Liver (tissue), 9 donors: Measurements from ENCODE around the gene MB21D2. TPM values are rescaled to one million over a fixed set of nuclear protein-coding genes. Genes with fewer than 3 reads are reported as not detected.

Experiments used
- DNase-seq: peaks from one replicate; pipeline ENCODE4 v3.0.0-alpha.2; 2017; ENCODE audit warnings: low spot score
- H3K27ac ChIP-seq, 2 donors: one replicate each; pipeline ENCODE4 v1.7.0; 2013; ENCODE audit warnings: inconsistent platforms in 2 of 2, low read length in 2 of 2, control low read depth in 1 of 2, low read depth in 1 of 2, mild to moderate bottlenecking in 1 of 2
- H3K27me3 ChIP-seq, 4 donors: one replicate each; pipeline versions ENCODE4 v1.6.1 to v1.7.0; 2013; ENCODE audit warnings: low read length in 3 of 4, inconsistent platforms in 1 of 4, mild to moderate bottlenecking in 1 of 4, moderate library complexity in 1 of 4; ENCODE audit not compliant: control insufficient read depth in 4 of 4, insufficient read depth in 4 of 4
- H3K36me3 ChIP-seq, 4 donors: one replicate each; pipeline versions ENCODE4 v1.6.1 to v1.7.0; 2013; ENCODE audit warnings: low read length in 3 of 4, mild to moderate bottlenecking in 3 of 4, low read depth in 1 of 4, moderate library complexity in 1 of 4; ENCODE audit not compliant: control insufficient read depth in 4 of 4, insufficient read depth in 3 of 4
- H3K4me1 ChIP-seq, 4 donors: one replicate each; pipeline versions ENCODE4 v1.6.1 to v1.7.0; 2013; ENCODE audit warnings: low read length in 3 of 4, mild to moderate bottlenecking in 3 of 4, moderate library complexity in 1 of 4; ENCODE audit not compliant: control insufficient read depth in 4 of 4, insufficient read depth in 4 of 4
- H3K4me3 ChIP-seq, 3 donors: one replicate each; pipeline versions ENCODE4 v1.6.1 to v1.7.0; 2013; ENCODE audit warnings: low read length in 3 of 3, control low read depth in 1 of 3, low read depth in 1 of 3, mild to moderate bottlenecking in 1 of 3
- H3K9ac ChIP-seq, 2 donors: one replicate each; pipeline ENCODE4 v1.7.0; 2013; ENCODE audit warnings: low read length in 2 of 2, mild to moderate bottlenecking in 2 of 2, moderate library complexity in 2 of 2, control low read depth in 1 of 2, low read depth in 1 of 2
- H3K9me3 ChIP-seq, 4 donors: one replicate each; pipeline versions ENCODE4 v1.6.1 to v1.7.0; 2013; ENCODE audit warnings: low read length in 3 of 4; ENCODE audit not compliant: control insufficient read depth in 4 of 4
- ATF3 ChIP-seq: IDR thresholded peaks from 2 replicates; pipeline ENCODE4 v1.6.1; 2016; ENCODE audit warnings: antibody characterized with exemption
- CTCF ChIP-seq: fragments of 150-350 bp; IDR thresholded peaks from 2 replicates; pipeline ENCODE4 v1.5.1; 2017; ENCODE audit warnings: improper control_type of control experiment, low read depth, low read length; ENCODE audit not compliant: missing input control
- FOXA1 ChIP-seq: IDR thresholded peaks from 2 replicates; pipeline ENCODE4 v1.6.1; 2016; ENCODE audit warnings: antibody characterized with exemption
- HNF4A ChIP-seq, 2 donors: conservative IDR thresholded peaks; 2 replicates each; pipeline ENCODE4 v1.6.1; 2016; ENCODE audit warnings: antibody characterized with exemption in 2 of 2, mild to moderate bottlenecking in 2 of 2
- HNF4G ChIP-seq: IDR thresholded peaks from 2 replicates; pipeline ENCODE4 v1.6.1; 2016; ENCODE audit warnings: antibody characterized with exemption
- JUND ChIP-seq, 2 donors: IDR thresholded peaks; 2 replicates each; pipeline ENCODE4 v1.6.1; 2016; ENCODE audit warnings: antibody characterized with exemption in 2 of 2
- NR2F2 ChIP-seq: IDR thresholded peaks from 2 replicates; pipeline ENCODE4 v1.6.1; 2016; ENCODE audit warnings: antibody characterized with exemption
- RAD21 ChIP-seq, 2 donors: IDR thresholded peaks; 2 replicates each; pipeline ENCODE4 v1.6.1; 2016; ENCODE audit warnings: antibody characterized with exemption in 2 of 2, mild to moderate bottlenecking in 2 of 2
- REST ChIP-seq: IDR thresholded peaks from 2 replicates; pipeline ENCODE4 v1.6.1; 2016; ENCODE audit warnings: antibody characterized with exemption, mild to moderate bottlenecking
- SP1 ChIP-seq: IDR thresholded peaks from 2 replicates; pipeline ENCODE4 v1.6.1; 2018; ENCODE audit warnings: antibody characterized with exemption, mild to moderate bottlenecking
- TAF1 ChIP-seq: conservative IDR thresholded peaks from 2 replicates; pipeline ENCODE4 v1.6.1; 2016; ENCODE audit warnings: antibody characterized with exemption, mild to moderate bottlenecking
- YY1 ChIP-seq: IDR thresholded peaks from 2 replicates; pipeline ENCODE4 v1.6.1; 2016; ENCODE audit warnings: antibody characterized with exemption, mild to moderate bottlenecking
- WGBS: extraction: QIAGEN DNeasy Blood & Tissue Kit; methylation state at CpG from one replicate; pipeline ENCODE4 v1.1.7; 2013; 5-methylcytosine and 5-hydroxymethylcytosine counted together
- polyA plus RNA-seq, 2 donors: library from polyadenylated mRNA; stranded (reverse) in 1 of 2; unstranded in 1 of 2; fragments of 200-250 nt in 1 of 2; fragments of >200 nt in 1 of 2; fragmentation: Nextera tagmentation in 1 of 2; extraction: Ambion mirVana in 1 of 2; gene quantifications; one replicate each; pipeline versions ENCODE4 v1.2.1 to v1.2.3, GENCODE V29; 2013 to 2015
- total RNA-seq, 2 donors: library from RNA; depleted of rRNA; stranded (reverse); fragments of >200 nt; gene quantifications; one replicate each; pipeline ENCODE4 v1.2.3, GENCODE V29; 2014
- donor health status: healthy.
- donor health status: healthy.
- donor health status: healthy.
- donor health status: healthy.
- donor health status: healthy.

Gene MB21D2
- total and polyA plus RNA-seq, 4 donors = 0.13 to 1.9 (median 0.46) TPM

DNA sequence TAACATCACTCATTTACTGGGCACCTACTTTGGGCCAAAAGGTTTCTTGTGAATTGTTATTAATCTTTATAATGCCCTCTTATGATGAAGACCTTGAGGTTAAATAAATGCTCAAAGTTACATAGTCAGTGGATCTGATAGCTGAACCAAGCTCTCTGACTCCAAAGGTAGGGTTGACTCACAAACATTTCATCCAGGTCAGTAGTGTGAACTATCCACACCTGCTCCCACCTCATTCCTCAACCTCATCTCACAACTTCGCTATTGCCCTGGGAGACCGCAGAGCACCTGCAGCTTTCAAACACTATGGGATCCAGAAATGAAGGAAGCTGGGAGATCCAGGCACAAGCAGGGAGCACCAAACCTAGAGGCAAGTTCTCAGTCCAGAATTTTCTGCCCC, 96.5 kb downstream of the MB21D2 start:
- peaks cover 0 to 5% (median 3%) of the 10 kb centered on the region in 4 donors for H3K4me1 ChIP-seq
- H3K36me3 ChIP-seq = no peaks in the 10 kb centered on the region
- H3K9ac ChIP-seq = no peak overlapping the region
- H3K9me3 ChIP-seq = no peaks in the 10 kb centered on the region
- no peak for DNase-seq
- H3K4me3 ChIP-seq = no peak overlapping the region
- no peak overlapping the region for H3K27ac ChIP-seq
- H3K27me3 ChIP-seq = no peaks in the 10 kb centered on the region
- WGBS = 98% methylated on average over 2 of the region's 2 CpGs
- TF ChIP-seq REST (no peak), FOXA1 (no peak), RAD21 (IDR thresholded peaks at IDR 0.05) (no peak), HNF4G (no peak), HNF4A (conservative IDR thresholded peaks at IDR 0.05) (no peak), CTCF (no peak), ATF3 (no peak), YY1 (no peak), SP1 (no peak), NR2F2 (no peak), JUND (IDR thresholded peaks at IDR 0.05) (no peak)

GRCh38 chr3:192820161-192820560, 97.5 kb downstream of the MB21D2 start:
- H3K27ac ChIP-seq = no peak overlapping the region

More at GRCh38 chr3:192820161-192820560, 97.5 kb downstream of the MB21D2 start:
- peaks cover 0 to 2% (median 0%) of the 10 kb centered on the region in 4 donors for H3K4me1 ChIP-seq
- H3K9ac ChIP-seq = no peak overlapping the region
- no peak for TF ChIP-seq YY1
- TF ChIP-seq SP1 = no peak
- no peak for TF ChIP-seq ATF3
- TF ChIP-seq TAF1 = no peak
- no peaks in the 10 kb centered on the region for H3K36me3 ChIP-seq
- WGBS = 84% methylated on average over 5 of the region's 5 CpGs
- H3K4me3 ChIP-seq = no peak overlapping the region
- H3K27me3 ChIP-seq = no peaks in the 10 kb centered on the region
- no peak for DNase-seq
- no peaks in the 10 kb centered on the region for H3K9me3 ChIP-seq
